ENCODE measurements around the gene PRKCB.
A peak's percentile ranks its signal among the peaks of the same experiment; 100 is the strongest.
"Not testable (repeated sequence)": the region's sequence is repeated elsewhere in the genome, so short reads cannot be mapped to it uniquely, and the experiment has no call there.

PRKCB gene

GRCh38 chr16:24189941-24190340 lies 354.2 kb downstream of the PRKCB start:
- DNase-seq, result no peak

DNA sequence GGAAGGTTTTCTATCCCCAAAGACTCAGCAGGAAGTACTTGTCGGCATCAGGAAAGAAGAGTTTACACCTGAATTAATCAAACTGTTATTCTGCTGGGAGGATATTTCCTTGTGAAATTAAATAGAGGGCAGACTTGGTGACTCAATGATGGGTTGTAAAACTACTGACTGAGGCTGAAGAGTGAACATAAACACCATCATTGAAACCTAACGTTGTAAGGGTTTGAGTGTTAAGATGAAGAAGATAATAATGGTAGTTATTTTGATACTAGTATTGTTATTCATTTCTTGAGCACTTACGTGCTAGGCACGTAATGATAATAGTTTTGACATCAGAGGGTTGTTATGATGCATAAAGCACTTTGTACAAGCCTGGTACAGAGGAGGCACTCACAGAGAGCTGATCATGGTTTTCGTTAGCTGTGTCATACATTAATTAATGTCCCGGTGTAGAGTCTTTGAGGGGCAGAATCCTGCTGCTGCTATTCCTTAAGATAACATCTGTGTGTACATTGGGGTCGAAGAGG lies 356.2 kb downstream of the PRKCB start:
- DNase-seq, result no peak

- DNase-seq, result no peak
Measured at GRCh38 chr16:24195221-24195620, 359.4 kb downstream of the PRKCB start.

DNA sequence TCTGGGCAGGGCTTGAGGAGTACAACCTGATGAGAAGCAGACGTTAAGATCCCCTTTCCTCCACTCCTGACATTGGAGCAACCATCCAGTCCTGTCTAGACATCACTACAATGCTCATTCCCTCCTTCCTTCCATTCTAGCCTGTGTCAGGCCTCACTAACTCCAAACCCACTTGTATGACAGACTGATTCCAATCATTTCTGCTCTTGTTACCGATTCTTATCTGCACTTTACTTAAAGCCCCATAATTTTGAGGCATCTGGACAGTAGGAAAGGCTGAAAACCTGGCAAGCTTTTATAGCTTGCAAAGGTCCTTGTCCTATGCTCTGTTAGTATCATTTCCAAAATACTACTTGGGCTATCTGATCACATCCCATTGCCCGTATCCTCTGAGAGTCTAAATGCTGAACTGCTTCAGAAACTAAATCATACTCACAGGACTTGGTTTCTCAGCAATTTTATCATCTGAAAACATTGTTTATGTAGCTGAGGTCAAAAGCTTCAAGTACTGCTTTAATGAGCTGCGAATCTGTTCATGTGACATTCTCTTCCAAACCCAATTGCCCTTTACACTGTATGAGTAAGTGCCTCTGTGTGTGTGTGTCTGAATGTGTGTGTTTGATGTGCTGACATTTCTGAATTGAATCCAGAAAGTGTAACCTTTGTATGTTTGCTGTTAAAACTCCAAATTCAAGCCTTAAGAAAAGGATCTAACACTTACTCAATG lies 363.2 kb downstream of the PRKCB start:
- no peak for DNase-seq

- DNase-seq, result no peak
Measured at GRCh38 chr16:24203675-24204074, 367.9 kb downstream of the PRKCB start.

DNA sequence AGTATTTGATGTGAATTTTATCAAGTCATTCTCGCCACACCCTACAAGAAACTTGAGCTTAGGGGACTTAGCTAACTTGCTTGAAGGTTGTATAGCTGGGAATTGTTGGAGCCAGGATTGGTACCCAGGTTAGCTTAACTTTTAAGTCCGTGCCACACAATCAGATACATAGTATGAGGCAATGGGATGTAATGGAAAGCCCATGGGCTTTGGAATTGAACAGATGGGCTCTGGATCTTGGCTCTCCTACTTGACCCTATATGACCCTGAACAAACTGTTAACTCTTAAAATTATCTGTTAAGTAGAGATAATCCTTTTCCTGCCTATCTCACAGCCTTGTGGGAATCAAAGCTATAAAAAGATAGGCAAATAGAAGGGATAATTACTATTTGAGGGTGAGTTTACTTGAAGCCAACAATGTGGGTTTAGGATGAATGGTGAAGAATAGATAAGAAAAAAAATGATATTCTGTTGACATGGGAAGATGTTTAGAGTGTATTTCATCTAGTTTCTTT lies 368.4 kb downstream of the PRKCB start:
- no peak for DNase-seq

GRCh38 chr16:24206926-24207325 lies 371.1 kb downstream of the PRKCB start:
- no peak for DNase-seq

GRCh38 chr16:24208710-24209109 lies 372.9 kb downstream of the PRKCB start:
- no peak for DNase-seq

DNA sequence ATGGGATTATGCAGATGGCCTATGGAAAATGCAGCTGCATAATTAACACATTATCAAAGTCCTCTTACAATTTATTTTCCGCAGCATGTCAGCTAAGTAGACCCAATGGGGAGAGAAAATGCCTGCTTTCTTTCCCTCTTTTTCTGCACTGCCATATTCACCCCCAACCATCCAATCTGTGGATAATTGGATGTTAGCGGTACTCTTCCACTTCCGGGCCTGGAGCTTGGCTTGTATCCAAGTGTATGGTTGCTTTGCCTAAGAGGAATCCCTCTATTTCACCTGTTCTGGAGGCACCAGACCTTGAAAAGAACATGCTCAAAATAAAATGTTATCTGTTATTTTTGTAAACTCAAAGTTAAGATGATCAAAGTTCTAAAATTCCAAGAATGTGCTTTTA lies 379.2 kb downstream of the PRKCB start:
- DNase-seq, result no peak

DNA sequence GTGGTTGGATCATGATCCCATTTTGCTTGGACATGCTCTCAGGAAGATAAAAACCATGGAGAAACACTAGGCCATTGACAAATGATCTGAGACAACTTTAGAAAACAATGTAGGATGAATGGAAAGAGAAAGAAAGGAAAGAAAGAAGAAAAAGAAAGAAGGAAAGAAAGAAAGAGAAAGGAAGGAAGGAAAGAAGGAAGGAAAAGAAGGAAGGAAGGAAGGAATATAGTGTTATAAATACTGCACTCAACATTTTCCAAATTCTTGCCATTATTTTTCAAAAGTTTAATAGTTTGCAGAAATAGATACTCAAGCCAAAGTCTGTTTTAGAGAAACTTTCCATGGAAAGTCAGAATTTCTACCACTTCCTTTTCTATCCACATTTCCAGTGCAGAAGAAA lies 381.2 kb downstream of the PRKCB start:
- DNase-seq, result no peak

DNA sequence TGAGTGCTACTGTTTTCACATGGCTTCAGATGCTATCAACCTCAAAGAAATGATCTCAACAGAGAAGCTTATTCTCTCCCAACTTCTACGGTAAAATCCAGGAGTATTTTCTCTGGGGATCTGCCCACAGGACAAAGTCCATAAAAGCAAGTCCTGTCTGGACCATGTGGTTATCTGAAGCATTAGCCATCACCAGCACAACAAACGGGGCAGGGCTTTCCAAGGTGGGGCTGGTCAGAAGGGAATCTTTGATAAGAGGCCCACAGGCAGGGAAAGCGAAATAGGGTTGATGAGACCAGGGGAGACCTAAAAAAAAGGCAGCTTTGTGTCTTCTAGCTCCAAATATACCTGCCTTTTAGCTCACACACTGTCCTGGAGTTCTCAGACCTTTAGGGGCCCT lies 381.7 kb downstream of the PRKCB start:
- DNase-seq, result no peak

- DNase-seq, result no peak
Measured at GRCh38 chr16:24218299-24218698, 382.5 kb downstream of the PRKCB start.

DNA sequence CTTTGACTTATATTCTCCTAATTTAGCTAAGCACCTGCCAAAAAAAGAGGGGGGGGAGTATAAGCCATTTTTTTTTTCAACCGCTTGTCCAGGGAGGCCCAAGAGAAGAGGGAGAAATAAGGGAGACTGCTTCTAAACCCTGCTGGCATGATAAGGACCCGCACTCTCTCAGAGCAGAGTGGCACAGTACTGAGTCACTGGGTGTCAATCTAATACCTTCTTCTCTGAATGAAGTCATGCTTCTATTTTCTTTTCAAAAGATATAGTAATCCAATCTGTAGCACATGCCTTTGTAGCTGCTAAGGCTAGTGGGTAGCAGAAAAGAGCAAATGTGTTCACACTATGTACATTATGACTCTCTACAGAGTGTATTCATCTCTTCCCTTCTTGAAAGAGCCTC lies 385.4 kb downstream of the PRKCB start:
- no peak for DNase-seq

- no peak for DNase-seq
Measured at GRCh38 chr16:24228514-24228913, 392.7 kb downstream of the PRKCB start.

GRCh38 chr16:24232936-24233335 lies 397.2 kb downstream of the PRKCB start:
- no peak for DNase-seq

- no peak for DNase-seq
Measured at GRCh38 chr16:24234737-24235136, 399.0 kb downstream of the PRKCB start.

DNA sequence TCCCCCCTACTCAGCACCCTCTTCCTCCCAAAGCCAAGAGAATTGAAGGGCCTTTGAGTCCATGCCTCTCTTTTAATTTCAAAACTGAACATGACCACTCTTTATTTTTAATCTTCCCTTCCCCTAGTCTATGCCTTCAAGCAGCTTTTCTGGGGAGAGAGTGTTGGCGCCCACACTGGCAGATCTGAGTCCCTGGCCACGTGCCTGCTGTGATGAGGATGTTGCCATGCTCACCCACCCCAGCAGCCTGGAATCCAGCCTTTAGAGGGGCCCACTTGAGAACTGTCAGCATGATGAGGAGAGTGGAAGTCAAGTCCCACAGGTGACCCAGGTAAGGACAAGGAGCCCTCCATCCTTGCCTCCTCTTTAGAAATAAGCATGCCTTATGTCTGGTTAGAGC lies 400.0 kb downstream of the PRKCB start:
- no peak for DNase-seq

DNA sequence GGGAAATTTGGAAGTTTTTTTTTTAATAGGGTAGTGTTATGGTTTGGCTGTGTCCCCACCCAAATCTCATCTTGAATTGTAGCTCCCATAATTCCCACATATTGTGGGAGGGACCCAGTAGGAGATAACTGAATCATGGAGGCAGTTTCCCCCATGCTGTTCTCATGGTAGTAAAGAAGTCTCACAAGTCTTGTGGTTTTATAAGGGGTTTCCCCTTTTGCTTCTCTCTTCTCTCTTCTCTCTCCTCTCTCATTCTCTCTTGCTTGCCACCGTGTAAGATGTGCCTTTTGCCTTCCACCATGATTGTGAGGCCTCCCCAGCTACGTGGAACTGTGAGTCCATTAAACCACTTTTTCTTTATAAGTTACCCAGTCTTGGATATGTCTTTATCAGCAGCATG lies 403.1 kb downstream of the PRKCB start:
- DNase-seq, result not testable (repeated sequence)

- no peak for DNase-seq
Measured at GRCh38 chr16:24246911-24247607, 411.3 kb downstream of the PRKCB start.

GRCh38 chr16:24253192-24253591 lies 417.4 kb downstream of the PRKCB start:
- DNase-seq, result peak; percentile 24

GRCh38 chr16:24255456-24256371 lies 419.9 kb downstream of the PRKCB start, which contains the start of gene CACNG3:
Gene CACNG3, plus strand, starts transcription at chr16:24256335. Its CDS starts 420 bp downstream, at chr16:24256755.
- DNase-seq, result peak; percentile 29

- DNase-seq, result no peak
Measured at GRCh38 chr16:24257958-24258357, 422.2 kb downstream of the PRKCB start.

- no peak for DNase-seq
Measured at GRCh38 chr16:24258791-24259190, 423.0 kb downstream of the PRKCB start.

Data from activated CD8-positive, alpha-beta memory T cell treated with anti-CD3 and anti-CD28 coated beads, Interleukin-2, amount 50 U/mL, for 4 hours (primary cell).